ENCODE measurements around the gene RPS19.
A peak's percentile ranks its signal among the peaks of the same experiment; 100 is the strongest.
"Not testable (repeated sequence)": the region's sequence is repeated elsewhere in the genome, so short reads cannot be mapped to it uniquely, and the experiment has no call there.

The RPS19 gene

DNA sequence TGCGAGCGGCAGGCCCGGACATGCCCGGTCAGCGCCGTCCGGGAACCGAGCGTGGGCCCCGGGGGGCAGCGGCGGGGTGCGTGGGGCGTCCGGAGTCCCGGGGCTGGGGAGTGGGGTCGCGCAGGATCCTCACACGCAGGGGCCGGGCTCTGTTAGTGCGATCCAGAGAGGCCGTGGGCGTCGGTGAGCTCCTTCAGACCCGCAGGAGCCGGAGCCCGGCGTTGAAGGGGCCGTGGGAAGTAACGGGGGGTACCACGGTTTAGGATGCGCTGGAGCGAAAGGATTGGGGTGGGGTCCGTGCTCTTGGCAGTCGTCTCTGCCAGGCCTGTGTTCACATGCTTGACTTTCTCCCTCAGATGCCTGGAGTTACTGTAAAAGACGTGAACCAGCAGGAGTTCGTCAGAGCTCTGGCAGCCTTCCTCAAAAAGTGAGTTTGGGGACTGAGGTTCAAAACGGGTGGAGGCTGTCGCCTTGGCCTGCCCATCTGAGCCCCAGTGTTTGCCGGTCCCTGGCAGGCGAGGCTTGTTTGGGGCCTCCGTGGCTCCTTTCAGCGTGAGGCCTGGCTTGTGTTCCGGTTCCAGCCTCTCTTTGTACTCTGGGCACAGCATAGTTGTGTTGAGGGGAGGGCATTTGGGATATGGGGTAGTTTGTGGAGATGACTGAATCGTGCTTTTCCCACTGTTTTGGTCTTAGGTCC lies 512 bp downstream of the RPS19 start:
- no peak for DNase-seq (ENCODE audit: low read depth)

DNA sequence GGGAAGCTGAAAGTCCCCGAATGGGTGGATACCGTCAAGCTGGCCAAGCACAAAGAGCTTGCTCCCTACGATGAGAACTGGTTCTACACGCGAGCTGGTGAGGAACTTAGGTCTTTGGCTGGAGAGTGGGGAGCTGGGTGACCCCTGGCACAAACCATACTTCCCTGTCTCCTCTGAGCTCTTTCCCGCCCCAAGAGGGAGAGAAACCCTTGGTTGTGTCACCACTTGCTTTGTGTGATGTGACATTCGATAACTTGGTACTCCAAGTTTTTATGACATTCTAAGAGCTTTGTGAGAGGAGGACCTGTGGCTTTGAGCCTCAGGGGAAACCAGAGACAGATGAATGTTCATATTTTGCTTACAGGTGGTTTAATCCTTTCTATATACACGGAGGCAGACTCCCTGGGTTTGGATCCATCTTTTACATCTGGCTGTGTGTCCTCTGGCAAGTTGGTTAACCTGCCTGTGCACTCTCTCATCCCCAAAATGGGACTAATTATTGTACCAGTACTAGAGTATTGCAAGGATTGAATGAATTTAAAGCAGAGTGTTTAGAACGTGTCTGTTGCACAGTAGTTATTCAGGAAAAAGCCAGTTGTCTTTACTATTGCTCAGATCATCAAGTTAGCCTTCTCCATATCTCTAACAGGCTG lies 1.2 kb downstream of the RPS19 start:
- no peak for DNase-seq (ENCODE audit: low read depth)

DNA sequence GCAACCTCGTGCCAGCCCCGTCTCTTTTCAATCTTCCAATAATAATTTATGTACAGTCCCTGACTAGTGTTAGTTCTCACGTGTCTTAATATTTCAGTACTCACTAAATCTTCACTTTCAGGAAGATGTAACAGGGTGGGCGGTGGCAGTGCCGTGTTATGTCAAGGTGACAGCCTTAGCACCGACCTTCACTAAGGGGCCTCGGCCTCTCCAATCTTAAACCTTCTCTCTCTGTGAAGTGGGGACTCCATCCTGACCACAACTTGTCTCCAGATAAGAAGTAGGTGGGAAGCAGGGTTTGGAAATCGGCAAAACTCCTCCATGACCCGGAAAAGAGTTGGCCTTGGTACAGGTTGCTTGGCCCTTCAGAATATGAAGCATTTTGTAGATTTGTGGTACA lies 1.8 kb downstream of the RPS19 start:
- no peak for DNase-seq (ENCODE audit: low read depth)

DNA sequence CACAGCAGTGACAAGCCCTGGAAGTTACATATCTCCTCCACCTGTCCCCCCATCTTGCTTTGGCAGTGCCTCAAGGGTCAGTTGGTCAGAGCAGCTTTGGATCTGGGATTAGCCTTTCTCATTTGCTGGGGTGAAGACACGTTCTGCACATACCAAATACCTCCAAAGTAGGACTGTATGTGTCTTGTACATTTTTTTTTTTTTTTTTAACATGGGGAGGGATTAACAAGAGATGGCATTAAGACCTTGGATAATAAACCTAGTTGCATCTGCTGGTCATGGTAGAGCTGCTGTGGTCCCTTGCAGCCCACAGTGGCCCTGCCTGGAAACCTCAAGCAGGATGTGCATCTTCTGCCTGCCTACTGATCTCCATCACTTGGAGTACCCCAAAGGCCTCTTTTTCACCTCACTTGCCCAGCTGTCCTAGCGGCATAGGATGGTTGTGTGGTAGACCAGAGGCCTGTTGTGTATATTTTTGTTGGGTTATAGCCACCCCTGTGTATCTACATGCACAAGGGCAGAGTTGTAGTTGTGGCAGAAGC lies 2.5 kb downstream of the RPS19 start:
- no peak for DNase-seq (ENCODE audit: low read depth)

DNA sequence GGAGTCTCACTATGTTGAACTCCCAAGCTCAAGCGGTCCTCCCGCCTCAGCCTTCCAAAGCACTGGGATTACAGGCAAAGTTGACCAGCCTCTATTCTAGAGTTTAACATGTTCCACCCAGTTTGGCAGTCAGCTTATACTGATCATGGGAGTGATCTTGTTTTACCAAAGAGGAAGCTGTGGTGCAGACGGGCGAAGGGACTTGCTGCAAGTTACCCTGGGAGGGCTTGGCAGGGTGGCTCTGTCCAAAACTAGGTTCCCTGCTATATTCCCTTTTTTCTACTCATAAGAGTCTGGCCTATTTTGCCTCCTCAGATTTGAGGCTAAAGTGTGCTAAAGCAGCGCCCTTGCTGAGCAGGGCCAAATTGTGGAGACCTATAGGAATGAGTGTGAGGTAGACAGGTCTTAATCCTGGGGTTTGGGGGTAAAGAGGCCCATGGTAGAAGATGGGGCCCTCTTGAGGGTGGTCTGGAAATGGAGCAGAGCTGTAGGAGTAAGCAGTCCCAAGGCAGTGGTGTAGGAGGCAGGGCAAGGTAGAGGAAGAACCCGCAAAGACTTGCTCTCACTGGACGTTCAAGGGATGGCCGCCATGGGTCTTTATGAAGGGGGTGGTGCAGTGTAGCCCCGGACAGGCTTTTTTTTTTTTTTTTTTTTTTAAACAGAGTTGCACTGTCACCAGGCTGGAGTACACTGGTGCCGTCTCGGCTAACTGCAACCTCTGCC lies 3.3 kb downstream of the RPS19 start:
- DNase-seq (ENCODE audit: low read depth), result no peak

DNA sequence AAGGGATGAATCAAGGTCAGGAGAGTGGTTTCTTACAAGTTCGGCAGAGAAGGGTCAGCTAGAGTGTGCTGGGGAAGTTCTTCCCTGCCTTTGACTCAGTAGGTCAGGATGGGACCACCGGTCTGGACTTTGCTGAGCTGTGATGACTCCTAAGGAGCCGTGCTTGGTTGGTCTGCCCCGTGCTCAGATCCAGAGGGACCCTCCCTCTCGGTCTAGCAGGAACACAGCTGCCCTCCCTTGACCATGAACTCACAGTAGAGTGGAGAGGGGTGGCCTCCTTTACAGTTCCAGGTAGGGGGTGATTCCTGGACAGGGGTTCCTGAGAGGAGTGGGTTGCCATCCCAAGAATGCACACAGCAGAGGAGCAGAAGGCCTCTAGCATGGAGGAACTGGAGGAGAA lies 4.3 kb downstream of the RPS19 start:
- no peak for DNase-seq (ENCODE audit: low read depth)

DNA sequence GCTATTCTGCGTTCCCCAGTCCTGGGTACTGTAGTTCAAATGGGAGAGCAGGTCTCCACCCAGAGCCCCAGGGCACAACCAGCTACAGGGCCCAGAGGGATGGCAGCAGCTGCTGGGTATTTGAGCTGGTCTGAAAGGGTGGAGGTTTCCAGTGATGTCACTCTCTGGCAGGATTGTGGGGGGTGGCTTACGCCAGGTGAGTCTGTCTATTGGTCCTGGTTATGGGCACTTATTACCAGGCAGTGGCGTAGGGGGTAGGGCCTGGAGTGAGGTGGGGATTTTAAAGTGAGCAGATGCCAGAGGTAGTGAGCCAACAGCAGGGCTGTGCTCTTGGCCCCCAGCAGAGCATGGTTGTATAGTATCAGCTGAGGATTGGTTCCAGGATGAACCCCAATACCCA lies 6.2 kb downstream of the RPS19 start:
- DNase-seq (ENCODE audit: low read depth), result no peak

DNA sequence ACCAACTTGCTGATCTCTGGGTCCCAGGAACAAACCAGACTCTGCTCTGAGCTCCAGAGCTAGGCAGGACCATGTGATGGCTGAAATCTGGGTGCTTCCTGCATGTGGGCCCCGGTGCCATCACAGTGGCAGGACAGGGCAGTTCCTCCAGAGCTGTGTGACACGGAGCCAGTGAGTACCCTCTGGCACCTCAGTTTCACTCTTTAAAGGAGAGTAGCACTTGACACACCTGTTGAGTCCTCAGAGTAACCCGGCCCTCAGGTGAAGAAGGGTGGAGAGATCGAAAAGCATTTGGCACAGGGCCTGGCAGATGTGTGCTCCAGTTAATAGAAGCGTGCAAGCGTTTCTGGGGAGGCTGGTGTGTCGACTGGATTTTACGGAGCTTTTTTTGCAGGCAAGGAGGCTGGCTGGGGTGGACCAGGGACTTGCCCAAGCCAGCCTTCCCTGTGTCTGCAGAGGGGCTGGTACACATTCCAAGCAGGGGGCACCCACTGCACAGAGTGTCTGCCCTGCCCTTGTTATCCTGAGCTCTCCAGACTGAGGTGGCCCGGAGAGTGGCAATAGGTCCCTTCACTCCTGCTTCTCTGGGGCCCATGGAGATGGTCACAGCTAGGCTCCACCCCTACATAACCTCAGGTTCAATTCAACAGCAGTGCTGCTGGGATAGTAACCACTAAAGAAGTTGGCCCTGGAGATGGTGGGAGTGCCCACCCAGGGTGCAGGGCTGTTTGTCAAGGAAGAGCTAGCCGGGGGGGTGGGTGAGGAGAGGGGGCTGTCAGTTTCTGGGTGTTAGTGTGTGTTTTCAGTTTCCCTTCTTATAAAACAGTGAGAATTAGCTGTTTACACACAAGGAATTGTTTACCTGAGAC lies 8.3 kb downstream of the RPS19 start:
- no peak for DNase-seq (ENCODE audit: low read depth)

DNA sequence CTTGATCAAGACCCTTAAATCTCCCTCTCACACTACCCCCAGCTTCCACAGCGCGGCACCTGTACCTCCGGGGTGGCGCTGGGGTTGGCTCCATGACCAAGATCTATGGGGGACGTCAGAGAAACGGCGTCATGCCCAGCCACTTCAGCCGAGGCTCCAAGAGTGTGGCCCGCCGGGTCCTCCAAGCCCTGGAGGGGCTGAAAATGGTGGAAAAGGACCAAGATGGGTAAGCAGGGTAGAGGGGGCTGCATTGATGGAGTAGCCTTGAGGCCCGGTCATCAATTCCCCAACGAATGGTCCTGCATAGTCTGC lies 8.9 kb downstream of the RPS19 start:
- DNase-seq (ENCODE audit: low read depth), result no peak

DNA sequence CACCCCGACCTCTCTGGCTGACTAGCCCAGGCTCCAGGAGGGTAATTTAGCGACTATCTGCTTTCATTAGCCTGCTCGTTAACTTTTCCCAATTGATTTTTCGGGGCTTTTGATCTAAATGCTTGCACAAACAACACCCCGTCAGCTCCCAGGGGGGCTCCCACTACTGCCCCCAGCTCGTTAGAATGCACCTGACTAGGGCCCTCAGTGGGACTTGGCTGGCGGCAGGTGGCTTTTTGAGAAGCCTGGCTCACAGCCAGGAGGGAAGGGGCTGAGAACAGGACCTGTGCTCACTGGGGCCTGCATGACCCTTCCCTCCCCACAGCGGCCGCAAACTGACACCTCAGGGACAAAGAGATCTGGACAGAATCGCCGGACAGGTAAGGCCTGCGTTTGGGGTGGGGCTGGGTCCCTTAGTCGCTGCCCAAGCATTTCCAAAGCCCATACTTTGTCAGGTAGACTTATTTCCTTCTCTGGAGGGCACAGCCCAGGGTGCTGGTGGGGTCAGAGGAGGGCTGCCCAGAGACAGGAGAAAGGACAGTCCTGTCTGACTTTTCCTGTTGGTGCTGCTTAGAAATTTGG lies 9.4 kb downstream of the RPS19 start:
- DNase-seq (ENCODE audit: low read depth), result no peak

DNA sequence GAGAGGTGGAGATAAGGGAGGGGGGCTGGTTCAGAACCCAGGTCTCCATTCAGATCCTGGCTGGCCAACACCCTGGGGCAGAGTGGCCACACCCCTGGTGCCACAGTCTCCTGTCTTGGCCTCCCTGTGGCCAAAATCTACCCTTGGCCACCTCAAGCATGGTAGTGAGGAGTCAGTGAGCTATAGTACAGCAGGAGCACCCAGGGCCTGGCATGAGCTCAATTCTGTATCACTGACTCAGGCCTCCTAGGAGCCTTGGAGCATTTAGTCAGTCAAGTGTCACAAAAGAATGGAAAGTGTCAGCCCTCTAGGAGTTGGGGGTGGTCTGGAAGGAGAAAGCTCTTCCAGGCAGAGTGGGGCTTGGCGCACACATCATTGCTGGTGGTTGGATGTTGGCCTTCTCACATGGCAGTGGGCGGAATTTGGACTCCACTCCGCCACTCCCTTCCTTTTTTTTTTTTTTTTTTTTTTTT lies 10.4 kb downstream of the RPS19 start:
- no peak for DNase-seq (ENCODE audit: low read depth)

DNA sequence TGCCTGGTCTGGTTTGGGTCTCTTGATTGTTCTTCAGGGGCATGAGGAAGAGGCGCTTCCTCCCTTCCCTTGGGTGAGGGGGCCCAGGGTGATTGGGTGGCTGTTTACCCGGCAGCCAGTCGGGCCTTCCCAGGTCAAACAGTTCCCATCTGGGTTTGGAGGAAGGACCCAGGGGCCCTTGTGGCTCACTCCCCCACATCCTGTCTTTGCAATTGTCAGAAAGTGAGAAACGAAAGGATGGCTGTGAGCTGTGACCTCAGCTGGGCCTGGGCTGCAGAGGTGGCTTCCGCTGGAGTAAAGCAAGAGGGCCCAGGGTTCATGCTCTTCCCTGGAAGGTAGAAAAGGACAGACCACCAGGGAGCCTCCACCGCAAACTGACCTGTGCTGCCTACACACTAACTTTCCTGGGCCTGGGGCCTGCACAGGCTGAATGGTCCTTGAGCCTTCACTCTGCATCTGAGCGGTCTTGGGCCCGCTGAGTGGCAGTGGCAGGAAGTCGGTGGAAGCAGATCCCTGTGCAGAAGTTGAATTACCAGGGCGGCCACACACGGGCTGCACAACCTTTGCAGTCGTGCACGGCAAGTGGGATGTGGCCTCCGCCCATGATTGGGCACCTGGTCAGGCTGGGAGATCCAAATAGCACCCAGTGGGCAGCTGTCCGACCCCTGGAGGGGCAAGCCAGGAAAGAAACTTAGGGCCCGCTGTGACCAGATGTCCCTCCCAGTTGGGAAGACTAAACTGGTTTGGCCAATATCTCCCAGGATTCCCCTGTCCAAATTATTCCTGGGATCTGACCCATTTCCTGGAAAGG lies 11.7 kb downstream of the RPS19 start:
- no peak for DNase-seq (ENCODE audit: low read depth)

DNA sequence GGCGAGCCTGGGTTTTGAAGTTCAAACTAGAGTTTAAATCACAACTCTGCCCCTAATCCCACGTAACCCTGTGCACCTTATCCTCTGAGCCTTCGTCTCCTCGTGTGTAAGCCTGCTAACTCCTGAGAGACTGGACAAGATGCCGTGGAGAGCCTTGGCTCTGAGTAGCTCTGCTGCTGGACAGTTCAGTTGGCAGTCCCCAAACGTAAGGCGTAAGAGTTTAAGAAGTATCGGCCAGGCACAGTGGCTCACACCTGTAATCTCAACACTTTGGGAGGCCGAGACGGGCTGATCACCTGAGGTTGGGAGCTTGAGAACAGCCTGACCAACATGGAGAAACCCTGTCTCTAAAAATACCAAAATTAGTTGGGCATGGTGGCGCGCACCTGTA lies 12.3 kb downstream of the RPS19 start:
- DNase-seq (ENCODE audit: low read depth), result no peak

DNA sequence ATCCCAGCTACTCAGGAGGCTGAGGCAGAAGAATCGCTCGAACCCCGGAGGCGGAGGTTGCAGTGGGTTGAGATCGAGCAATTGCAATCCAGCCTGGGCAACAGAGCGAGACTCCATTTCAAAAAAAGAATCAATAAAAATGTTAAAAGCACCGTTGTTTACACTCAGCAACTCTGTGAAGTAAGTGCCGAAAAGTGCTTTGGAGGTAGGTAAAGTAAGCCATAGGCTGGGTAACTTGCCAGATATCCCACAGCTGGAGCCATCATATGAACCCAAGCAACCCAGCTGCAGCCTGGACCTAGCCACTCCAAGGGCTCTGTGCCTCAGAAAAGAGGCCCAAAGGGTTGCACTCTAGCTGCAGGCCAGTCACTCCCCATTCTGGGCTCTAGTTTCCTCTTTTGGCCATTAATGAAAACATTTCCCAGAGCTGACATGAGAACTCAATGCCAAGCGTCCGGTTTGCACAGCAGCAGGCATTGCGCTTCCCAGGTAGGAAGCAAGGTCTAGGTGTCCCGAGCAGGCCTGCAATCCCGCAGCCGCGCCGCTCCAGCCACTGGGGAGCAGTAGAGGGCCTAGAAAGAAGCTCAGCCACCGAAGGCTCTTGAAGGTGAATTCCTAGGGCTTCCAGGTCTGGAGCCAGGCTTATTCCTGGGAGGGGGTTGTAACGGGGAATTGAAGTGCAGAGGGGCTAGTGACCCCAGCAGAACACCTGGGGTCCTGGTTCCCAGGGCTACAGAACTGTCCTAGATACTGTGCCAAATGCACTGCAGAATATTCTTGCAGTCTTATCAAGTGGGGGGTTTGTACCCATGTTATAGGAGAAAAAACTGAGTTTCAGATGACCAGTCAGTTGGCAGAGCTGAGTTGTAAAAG lies 13.0 kb downstream of the RPS19 start:
- DNase-seq (ENCODE audit: low read depth), result peak; percentile 33

DNA sequence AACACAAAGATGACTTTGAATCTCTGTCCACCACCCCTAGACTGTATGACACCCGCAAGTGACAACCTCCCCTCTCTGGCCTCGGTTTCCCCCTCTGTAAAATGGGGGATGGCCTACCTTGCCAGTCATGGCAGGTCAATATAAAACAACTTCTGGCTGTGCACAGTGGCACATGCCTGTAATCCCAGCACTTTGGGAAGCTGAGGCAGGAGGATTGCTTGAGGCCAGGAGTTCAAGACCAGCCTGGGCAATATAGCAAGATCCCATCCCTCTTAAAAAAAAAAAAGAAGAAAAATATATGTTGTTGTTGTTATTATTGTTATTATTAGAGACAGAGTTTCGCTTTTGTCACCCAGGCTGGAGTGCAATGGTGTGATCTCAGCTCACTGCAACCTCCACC lies 15.9 kb downstream of the RPS19 start:
- DNase-seq (ENCODE audit: low read depth), result not testable (repeated sequence)

DNA sequence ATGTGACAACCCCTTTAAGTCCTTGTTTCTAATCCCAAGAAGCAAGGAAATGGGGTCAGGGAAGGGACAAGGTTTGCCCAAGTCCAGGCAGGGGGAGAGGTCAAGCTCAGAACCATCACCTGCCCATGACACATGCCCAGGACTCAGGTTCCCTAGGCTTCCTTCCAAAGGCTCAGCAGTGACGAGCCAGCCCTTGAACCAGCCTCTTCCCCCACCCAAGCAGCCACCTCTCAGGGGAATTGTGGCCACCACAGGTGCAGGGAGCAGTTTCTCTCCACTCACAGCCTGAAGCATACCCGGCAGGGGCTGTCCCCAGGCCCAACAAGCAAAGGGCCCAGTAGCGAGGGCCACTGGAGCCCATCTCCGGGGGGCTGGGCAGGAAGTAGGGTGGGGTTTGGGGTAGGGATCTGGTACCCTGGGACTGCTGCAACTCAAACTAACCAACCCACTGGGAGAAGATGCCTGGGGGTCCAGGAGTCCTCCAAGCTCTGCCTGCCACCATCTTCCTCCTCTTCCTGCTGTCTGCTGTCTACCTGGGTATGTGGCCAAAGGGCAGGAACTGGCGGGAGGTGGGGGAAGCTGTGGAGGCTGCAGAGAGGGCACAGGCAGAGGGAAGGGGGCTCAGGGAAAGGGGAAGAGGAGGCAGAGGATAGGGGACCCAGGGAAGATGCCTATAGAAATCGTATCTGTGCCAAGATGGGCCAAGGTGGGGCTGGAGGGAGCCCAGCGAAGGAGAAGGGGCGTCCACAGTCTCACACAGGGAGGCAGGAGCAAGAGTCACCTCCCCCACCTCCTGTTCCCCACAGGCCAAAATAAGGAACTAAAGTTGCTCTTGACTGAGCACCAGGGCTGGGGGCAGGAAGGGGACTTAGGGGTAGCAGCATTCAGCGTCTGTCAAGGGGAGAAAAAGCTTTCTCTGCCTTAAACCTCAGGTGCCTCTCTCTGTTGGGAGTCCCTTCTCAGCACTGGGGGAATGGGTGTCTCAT lies 17.1 kb downstream of the RPS19 start, which contains the start of gene CD79A:
Gene CD79A, plus strand, starts transcription at position 433 of the 986 bp plus-strand sequence. Its CDS starts 26 bp downstream, at position 459.
- no peak for DNase-seq (ENCODE audit: low read depth)

DNA sequence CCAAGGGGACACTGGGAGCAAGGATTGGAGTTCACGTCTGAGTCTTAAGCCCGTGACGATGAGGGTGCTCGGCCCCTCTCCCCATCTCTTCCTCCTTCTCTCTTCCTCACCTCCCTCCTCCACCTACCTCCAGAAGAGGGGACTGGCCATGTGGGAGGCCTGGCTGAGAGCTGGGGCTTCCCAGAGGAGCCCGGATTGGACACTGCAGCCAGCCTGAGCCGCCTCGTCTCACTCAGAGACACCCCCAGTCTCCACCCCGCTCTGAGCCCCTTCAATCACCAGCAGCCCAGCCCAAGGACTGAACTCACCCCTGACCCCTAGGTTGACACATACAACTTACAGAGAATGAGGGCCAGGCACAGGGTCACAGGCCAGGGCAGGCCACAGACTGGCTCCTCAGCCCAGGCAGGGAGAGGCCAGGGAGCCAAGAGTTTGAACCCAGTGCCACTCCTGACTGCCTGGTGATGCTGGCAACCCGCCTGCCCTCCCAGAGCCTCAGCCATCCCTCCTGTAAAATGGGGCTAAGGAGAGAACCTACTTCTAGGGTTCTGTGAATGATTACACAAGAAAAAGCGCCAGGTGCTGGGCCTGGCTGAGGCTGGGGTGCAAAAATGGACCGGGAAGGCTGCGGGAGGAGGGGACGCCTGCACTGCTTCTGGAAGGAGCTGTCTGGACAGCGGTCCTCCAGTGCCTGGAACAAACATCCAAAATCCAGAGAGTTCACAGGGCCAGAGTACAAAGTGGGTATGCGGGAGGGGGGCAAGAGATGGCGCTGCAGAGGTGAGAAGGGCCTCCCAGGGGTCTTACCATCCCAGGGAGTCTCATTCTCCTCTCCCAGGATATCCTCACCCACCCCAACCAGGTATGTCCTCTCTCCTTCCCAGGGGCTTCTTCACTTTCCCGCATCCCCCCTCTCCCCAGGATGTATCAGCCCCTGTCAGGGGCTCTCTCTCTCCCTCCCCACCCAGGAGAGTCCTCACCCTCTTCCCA lies 18.2 kb downstream of the RPS19 start:
- DNase-seq (ENCODE audit: low read depth), result no peak
